Thyroid gland (tissue), 4 donors: ENCODE results near the gene GTF2B. TPM values are rescaled to one million over a fixed set of nuclear protein-coding genes. Genes with fewer than 3 reads are reported as not detected.

Experiments
- DNase-seq, 2 donors: peaks; one replicate each; pipeline ENCODE4 v3.0.0-alpha.2; 2019
- H3K27ac ChIP-seq, 3 donors: fragments of 200-600 bp; sonication (generic); 1 replicate in 2 of 3; 2 replicates in 1 of 3; pipeline ENCODE4 v1.5.1; 2016 to 2019; ENCODE audit warnings: mild to moderate bottlenecking in 1 of 3, moderate library complexity in 1 of 3
- H3K27me3 ChIP-seq: fragments of 200-600 bp; sonication (generic); one replicate; pipeline ENCODE4 v1.5.1; 2019
- H3K36me3 ChIP-seq, 2 donors: fragments of 200-600 bp; sonication (generic); one replicate each; pipeline ENCODE4 v1.5.1; 2016 to 2019
- H3K4me1 ChIP-seq, 2 donors: fragments of 200-600 bp; sonication (generic); one replicate each; pipeline ENCODE4 v1.5.1; 2017 to 2019
- H3K4me3 ChIP-seq, 3 donors: fragments of 200-600 bp; sonication (generic); replicated peaks in 1 of 3; 1 replicate in 2 of 3; 2 replicates in 1 of 3; pipeline ENCODE4 v1.5.1; 2016; ENCODE audit warnings: mild to moderate bottlenecking in 1 of 3
- H3K9me3 ChIP-seq: fragments of 200-600 bp; sonication (generic); one replicate; pipeline ENCODE4 v1.5.1; 2017
- POLR2A ChIP-seq, 2 donors: fragments of 450-650 bp; IDR thresholded peaks; one replicate each; pipeline ENCODE4 v1.6.1; 2017; ENCODE audit warnings: antibody characterized with exemption in 2 of 2, mild to moderate bottlenecking in 2 of 2, moderate library complexity in 1 of 2
- WGBS, 2 donors: methylation state at CpG; one replicate each; pipeline ENCODE4 v1.1.5; 2017; 5-methylcytosine and 5-hydroxymethylcytosine counted together
- intact Hi-C: fragments of 100-400 bp; cut with DNase I; formaldehyde crosslinking; loops from one replicate; pipeline ENCODE4 v1.15.1; 2023
- total RNA-seq, 4 donors: library from RNA; depleted of rRNA; stranded (reverse); fragments of >200 nt; gene quantifications; one replicate each; pipeline ENCODE4 v1.2.3, GENCODE V29; 2016
- TF ChIP-seq, protein P1 (sequence below), 6 experiments: fragments of 200-600 bp in 3 of 6; fragments of 450-650 bp in 3 of 6; sonication (generic) in 3 of 6; IDR thresholded peaks; one replicate each; pipeline ENCODE4 v1.5.1; 2016 to 2019; ENCODE audit warnings: antibody characterized with exemption in 6 of 6, mild to moderate bottlenecking in 2 of 6, inconsistent platforms in 1 of 6, moderate library complexity in 1 of 6

Gene GTF2B
- total RNA-seq, 4 donors from 2014 or later = 33.1 to 53.8 (median 39.0) TPM

DNA sequence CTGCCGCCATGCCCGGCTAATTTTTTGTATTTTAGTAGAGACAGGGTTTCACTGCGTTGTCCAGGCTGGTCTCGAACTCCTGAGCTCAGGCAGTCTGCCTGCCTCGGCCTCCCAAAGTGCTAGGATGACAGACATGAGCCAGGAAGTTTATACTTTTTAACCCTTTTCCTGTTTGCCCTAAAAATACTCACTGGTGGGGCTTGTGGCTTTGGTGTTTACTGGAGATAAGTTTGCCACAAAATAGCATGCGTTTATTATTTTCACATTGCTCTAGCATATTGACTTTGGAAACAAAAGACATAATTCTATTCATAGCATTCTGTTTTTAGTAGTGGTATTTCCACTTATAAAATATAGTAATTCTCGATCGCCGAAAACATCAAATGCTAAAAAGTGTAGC lies 19.8 kb upstream of the GTF2B start:
- 82 to 85% methylated on average over 9 of the region's 9 CpGs for WGBS, 2 donors
- Histone ChIP-seq H3K27me3 (no peaks in the 10 kb centered on the region), H3K4me3 (no peak overlapping the region), H3K27ac (no peak overlapping the region), H3K9me3 (no peaks in the 10 kb centered on the region), H3K36me3 (no peaks in the 10 kb centered on the region), H3K4me1 (no peaks in the 10 kb centered on the region)
- DNase-seq = no peak
- TF ChIP-seq, protein P1, sequence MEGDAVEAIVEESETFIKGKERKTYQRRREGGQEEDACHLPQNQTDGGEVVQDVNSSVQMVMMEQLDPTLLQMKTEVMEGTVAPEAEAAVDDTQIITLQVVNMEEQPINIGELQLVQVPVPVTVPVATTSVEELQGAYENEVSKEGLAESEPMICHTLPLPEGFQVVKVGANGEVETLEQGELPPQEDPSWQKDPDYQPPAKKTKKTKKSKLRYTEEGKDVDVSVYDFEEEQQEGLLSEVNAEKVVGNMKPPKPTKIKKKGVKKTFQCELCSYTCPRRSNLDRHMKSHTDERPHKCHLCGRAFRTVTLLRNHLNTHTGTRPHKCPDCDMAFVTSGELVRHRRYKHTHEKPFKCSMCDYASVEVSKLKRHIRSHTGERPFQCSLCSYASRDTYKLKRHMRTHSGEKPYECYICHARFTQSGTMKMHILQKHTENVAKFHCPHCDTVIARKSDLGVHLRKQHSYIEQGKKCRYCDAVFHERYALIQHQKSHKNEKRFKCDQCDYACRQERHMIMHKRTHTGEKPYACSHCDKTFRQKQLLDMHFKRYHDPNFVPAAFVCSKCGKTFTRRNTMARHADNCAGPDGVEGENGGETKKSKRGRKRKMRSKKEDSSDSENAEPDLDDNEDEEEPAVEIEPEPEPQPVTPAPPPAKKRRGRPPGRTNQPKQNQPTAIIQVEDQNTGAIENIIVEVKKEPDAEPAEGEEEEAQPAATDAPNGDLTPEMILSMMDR (IDR thresholded peaks at IDR 0.05) = no peak
- TF ChIP-seq POLR2A (IDR thresholded peaks at IDR 0.05) = no peak
- intact Hi-C loops = no loop called here

DNA sequence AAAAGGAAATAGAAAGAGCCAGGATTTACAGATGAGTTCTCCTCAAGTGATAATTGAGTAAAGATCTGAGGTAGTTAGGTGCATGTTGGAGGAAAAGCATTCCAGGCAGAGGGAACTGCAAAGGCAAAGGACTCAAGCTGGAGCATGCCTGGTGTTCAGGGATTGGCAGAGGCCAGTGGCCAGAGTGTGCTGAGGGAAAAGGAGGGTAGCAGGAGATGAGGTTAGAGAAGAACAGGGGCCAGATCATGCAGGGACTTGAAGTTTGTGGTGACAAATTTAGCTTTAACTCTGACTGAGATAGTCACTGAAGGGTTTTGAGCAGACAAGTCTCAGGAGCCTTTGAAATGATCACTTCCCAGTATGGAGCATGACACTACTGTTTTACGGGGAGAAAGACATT lies 19.0 kb upstream of the GTF2B start:
- 73 to 85% methylated on average over 1 of the region's 1 CpG for WGBS, 2 donors
- Histone ChIP-seq H3K4me1 (no peaks in the 10 kb centered on the region), H3K27me3 (no peaks in the 10 kb centered on the region), H3K36me3 (no peaks in the 10 kb centered on the region), H3K9me3 (no peaks in the 10 kb centered on the region), H3K4me3 (no peak overlapping the region), H3K27ac (no peak overlapping the region)
- TF ChIP-seq, protein P1 (IDR thresholded peaks at IDR 0.05) = no peak
- no peak for TF ChIP-seq POLR2A (IDR thresholded peaks at IDR 0.05)
- intact Hi-C loops = no loop called here
- no peak for DNase-seq

DNA sequence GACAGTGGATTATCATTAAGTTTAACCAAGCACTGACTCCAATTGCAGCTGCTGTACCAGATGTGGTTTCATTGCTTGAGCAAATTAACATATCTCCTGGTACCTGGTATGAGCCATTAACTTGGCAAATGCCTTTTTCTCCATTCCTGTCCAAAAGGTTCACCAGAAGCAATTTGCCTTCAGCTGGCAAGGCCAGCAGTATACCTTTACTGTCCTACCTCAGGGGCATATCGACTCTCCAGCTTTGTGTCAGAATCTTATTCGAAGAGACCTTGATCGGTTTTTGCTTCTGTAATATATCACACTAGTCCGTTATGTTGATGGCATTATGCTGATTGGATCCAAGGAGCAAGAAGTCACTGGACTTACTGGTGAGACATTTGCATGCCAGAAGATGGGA lies 9.5 kb upstream of the GTF2B start:
- WGBS, 2 donors = 97% methylated on average over 4 of the region's 4 CpGs
- Histone ChIP-seq H3K36me3 (no peaks in the 10 kb centered on the region), H3K9me3 (no peaks in the 10 kb centered on the region), H3K4me3 (no peak overlapping the region), H3K4me1 (no peaks in the 10 kb centered on the region), H3K27me3 (no peaks in the 10 kb centered on the region), H3K27ac (no peak overlapping the region)
- TF ChIP-seq POLR2A (IDR thresholded peaks at IDR 0.05) = no peak
- TF ChIP-seq, protein P1 (IDR thresholded peaks at IDR 0.05) = no peak
- no peak for DNase-seq
- intact Hi-C loops = no loop called here

DNA sequence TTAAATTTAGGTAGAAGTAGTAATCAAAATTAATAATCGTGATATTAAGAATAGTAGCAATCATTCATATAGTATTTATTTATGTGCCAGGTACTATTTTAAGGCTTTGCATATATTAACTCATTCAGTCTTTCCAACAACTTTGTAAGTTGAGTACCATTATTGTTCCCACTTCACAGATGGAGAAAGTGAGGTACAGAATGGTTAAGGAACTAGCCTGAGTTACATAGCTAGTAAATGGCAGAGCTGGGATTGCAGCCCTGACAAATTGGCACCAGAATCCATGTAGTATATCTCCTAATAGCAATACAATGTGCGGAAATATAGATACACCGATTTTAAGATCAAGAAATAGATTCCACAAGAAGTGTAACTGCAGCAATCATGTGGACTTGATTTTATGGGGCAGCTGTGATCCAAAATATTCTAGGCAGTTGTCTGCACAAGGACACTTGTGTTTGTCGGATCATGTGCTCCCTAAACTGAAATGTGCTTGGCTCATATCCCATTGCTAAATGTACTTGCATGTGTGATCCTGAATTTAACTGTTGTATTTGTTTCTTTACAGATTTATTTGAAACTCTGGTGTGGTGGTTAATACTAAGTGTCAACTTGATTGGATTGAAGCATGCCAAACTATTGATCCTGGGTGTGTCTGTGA lies 5.8 kb upstream of the GTF2B start:
- no peak overlapping the region for H3K27ac ChIP-seq
- H3K27me3 ChIP-seq = no peaks in the 10 kb centered on the region
- TF ChIP-seq, protein P1 (IDR thresholded peaks at IDR 0.05) = no peak
- no peak for TF ChIP-seq POLR2A (IDR thresholded peaks at IDR 0.05)
- intact Hi-C loops = no loop called here
- no peak overlapping the region for H3K4me3 ChIP-seq
- DNase-seq = no peak
- no peaks in the 10 kb centered on the region for H3K9me3 ChIP-seq
- no peaks in the 10 kb centered on the region for H3K4me1 ChIP-seq
- no peaks in the 10 kb centered on the region for H3K36me3 ChIP-seq
- WGBS, 2 donors = 78 to 87% methylated on average over 4 of the region's 4 CpGs

DNA sequence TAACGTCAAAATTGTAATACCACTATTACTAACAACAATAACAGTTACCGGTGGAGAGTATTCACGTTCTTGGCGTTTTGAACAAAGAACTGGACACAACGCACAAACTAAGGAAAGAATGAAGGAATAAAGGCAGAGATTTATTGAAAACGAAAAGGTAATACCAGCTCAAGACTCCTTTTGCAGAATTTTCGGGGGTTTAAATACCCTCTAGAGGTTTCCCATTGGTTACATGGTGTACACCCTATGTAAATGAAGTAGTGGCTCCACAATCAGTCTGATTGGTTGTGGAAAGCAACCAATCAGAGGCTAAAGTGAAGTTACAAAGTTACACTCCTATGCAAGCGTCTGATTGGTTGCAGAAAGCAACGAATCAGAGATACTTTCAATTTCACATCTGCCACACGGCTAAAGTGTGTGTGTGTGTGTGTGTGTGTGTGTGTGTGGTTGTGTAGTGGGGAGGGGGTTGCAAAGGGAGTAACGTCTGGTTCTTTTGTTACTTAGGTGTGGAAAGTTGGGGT lies 1.1 kb upstream of the GTF2B start:
- H3K36me3 ChIP-seq = no peaks in the 10 kb centered on the region
- H3K27me3 ChIP-seq = no peaks in the 10 kb centered on the region
- no peak overlapping the region for H3K27ac ChIP-seq
- 65 to 81% methylated on average over 11 of the region's 11 CpGs for WGBS, 2 donors
- TF ChIP-seq, protein P1 (IDR thresholded peaks at IDR 0.05) = no peak
- TF ChIP-seq POLR2A (IDR thresholded peaks at IDR 0.05) = no peak
- no peaks in the 10 kb centered on the region for H3K9me3 ChIP-seq
- H3K4me1 ChIP-seq = peaks cover 17 to 22% of the 10 kb centered on the region in 2 donors
- intact Hi-C loops = no loop called here
- no peak for DNase-seq
- H3K4me3 ChIP-seq = no peak overlapping the region
